KMS-11 (cell line): ENCODE data around the gene RNF112.

Source experiments
- H2AFZ ChIP-seq: fragments of 200-600 bp; sonication (generic); 2 replicates; pipeline ENCODE4 v1.6.1; 2016; ENCODE audit warnings: antibody characterized with exemption, mixed run types, low read depth
- H3K27ac ChIP-seq: fragments of 200-600 bp; sonication (generic); 2 replicates; pipeline ENCODE4 v1.6.1; 2016; ENCODE audit warnings: mild to moderate bottlenecking, mixed run types
- H3K27me3 ChIP-seq: fragments of 200-600 bp; sonication (generic); 2 replicates; pipeline ENCODE4 v1.6.1; 2017; ENCODE audit warnings: mild to moderate bottlenecking, low read depth, mixed run types, moderate library complexity; ENCODE audit not compliant: insufficient read depth
- H3K36me3 ChIP-seq: fragments of 200-600 bp; sonication (generic); 2 replicates; pipeline ENCODE4 v1.6.1; 2017; ENCODE audit warnings: mild to moderate bottlenecking, mixed run types; ENCODE audit not compliant: insufficient read depth
- H3K4me1 ChIP-seq: fragments of 200-600 bp; sonication (generic); 2 replicates; pipeline ENCODE4 v1.6.1; 2016; ENCODE audit warnings: mild to moderate bottlenecking, low read depth, mixed run types; ENCODE audit not compliant: poor library complexity, severe bottlenecking
- H3K4me2 ChIP-seq: fragments of 200-600 bp; sonication (generic); 2 replicates; pipeline ENCODE4 v1.7.0; 2016; ENCODE audit warnings: mild to moderate bottlenecking, mixed run types
- H3K4me3 ChIP-seq: fragments of 200-600 bp; sonication (generic); IDR thresholded peaks from 2 replicates; pipeline ENCODE4 v1.6.1; 2017; ENCODE audit warnings: low read depth, low read length, mixed read lengths; ENCODE audit not compliant: insufficient read depth
- H3K79me2 ChIP-seq: fragments of 200-600 bp; sonication (generic); 2 replicates; pipeline ENCODE4 v1.6.1; 2016; ENCODE audit warnings: low read depth, mixed run types; ENCODE audit not compliant: insufficient read depth
- H3K9ac ChIP-seq: fragments of 200-600 bp; sonication (generic); 2 replicates; pipeline ENCODE4 v1.6.1; 2016; ENCODE audit warnings: mild to moderate bottlenecking, mixed run types
- H4K20me1 ChIP-seq: fragments of 200-600 bp; sonication (generic); 2 replicates; pipeline ENCODE4 v1.6.1; 2016; ENCODE audit warnings: mild to moderate bottlenecking, mixed run types; ENCODE audit not compliant: insufficient read depth
- TF ChIP-seq, protein P1 (sequence below): fragments of 200-600 bp; sonication (generic); conservative IDR thresholded peaks from 2 replicates; pipeline ENCODE4 v1.6.1; 2017; ENCODE audit warnings: low read depth, mild to moderate bottlenecking, antibody characterized with exemption, low read length, moderate library complexity, mixed read lengths

The RNF112 gene

DNA sequence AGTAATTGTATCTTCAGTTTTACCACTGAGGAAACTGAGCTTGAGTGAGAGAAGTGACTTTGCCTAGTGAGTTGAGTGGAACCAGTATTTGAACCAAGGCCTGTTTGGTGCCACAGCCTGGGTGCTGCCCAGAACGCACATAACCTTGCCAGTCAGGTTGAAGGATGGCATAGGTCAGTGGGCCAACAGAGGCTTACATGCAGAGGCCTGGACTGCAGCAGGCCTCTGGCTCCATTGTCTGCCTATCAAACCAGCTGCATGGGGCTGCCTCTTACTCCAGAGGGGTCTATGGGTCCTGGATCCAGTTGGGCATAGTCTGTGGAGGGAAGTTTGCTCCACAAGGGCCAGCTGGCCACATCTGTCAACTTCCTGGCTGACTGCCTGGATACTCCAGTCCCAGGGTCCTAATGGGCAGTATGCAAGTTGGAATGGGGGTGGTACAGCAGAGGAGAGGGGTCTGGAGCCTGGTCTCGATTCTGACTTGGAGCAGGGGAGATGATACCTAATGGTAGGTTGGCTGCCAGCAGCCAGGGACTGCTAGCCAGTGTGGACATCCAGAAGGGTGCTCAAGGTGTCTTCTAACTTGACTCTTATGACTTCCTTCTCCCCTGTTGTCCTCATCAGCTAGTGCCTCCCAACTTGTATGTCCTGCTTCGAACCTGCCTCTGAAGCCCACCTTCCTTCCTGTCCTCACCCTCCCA is 11.1 kb upstream of the RNF112 start:
- TF ChIP-seq, protein P1, sequence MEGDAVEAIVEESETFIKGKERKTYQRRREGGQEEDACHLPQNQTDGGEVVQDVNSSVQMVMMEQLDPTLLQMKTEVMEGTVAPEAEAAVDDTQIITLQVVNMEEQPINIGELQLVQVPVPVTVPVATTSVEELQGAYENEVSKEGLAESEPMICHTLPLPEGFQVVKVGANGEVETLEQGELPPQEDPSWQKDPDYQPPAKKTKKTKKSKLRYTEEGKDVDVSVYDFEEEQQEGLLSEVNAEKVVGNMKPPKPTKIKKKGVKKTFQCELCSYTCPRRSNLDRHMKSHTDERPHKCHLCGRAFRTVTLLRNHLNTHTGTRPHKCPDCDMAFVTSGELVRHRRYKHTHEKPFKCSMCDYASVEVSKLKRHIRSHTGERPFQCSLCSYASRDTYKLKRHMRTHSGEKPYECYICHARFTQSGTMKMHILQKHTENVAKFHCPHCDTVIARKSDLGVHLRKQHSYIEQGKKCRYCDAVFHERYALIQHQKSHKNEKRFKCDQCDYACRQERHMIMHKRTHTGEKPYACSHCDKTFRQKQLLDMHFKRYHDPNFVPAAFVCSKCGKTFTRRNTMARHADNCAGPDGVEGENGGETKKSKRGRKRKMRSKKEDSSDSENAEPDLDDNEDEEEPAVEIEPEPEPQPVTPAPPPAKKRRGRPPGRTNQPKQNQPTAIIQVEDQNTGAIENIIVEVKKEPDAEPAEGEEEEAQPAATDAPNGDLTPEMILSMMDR = no peak
- H3K4me1 ChIP-seq = no peaks in the 10 kb centered on the region
- H3K9ac ChIP-seq = no peak overlapping the region
- no peak overlapping the region for H3K27ac ChIP-seq
- H4K20me1 ChIP-seq = no peaks in the 10 kb centered on the region
- H3K4me2 ChIP-seq = no peak overlapping the region
- no peaks in the 10 kb centered on the region for H3K79me2 ChIP-seq
- no peaks in the 10 kb centered on the region for H3K36me3 ChIP-seq
- H3K4me3 ChIP-seq = no peak overlapping the region
- H2AFZ ChIP-seq = no peak overlapping the region
- no peaks in the 10 kb centered on the region for H3K27me3 ChIP-seq

DNA sequence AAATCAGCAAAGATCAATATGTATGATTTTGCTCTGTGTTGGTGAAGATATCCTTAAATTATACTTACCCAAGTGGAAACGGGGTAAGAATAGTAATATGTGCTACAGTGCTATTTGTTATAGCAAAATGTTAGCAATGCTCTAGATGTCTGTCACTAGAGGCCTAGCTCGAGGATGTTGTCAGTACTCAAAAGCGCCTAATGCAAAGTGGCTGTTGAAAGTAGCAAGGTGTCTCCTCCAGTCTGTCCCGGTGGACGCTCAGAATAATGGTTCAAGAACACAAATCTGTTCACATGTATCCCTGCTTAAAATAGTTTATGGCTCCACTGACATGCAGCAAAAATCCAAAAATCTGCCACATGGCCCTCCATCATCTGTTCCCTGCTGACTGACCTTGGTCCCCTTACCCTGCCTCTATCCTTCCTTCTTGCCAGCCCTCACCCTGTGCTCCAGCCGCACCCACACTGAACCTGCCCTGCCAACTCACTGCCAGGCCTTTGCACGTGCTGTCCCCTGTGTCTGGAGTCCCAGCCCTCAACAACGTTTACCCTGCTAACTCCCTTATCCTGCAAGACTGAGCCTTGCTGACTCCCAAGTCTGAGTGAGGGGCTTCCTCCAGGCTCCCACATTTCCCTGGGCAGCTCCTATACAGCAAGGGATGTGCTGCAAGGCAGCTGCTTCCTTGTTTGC is 9.6 kb upstream of the RNF112 start:
- H3K4me1 ChIP-seq = no peaks in the 10 kb centered on the region
- no peaks in the 10 kb centered on the region for H3K27me3 ChIP-seq
- no peaks in the 10 kb centered on the region for H4K20me1 ChIP-seq
- no peak overlapping the region for H3K4me2 ChIP-seq
- no peak overlapping the region for H3K9ac ChIP-seq
- H3K4me3 ChIP-seq = no peak overlapping the region
- no peak overlapping the region for H3K27ac ChIP-seq
- no peaks in the 10 kb centered on the region for H3K36me3 ChIP-seq
- H3K79me2 ChIP-seq = no peaks in the 10 kb centered on the region
- TF ChIP-seq, protein P1 = no peak
- no peak overlapping the region for H2AFZ ChIP-seq

DNA sequence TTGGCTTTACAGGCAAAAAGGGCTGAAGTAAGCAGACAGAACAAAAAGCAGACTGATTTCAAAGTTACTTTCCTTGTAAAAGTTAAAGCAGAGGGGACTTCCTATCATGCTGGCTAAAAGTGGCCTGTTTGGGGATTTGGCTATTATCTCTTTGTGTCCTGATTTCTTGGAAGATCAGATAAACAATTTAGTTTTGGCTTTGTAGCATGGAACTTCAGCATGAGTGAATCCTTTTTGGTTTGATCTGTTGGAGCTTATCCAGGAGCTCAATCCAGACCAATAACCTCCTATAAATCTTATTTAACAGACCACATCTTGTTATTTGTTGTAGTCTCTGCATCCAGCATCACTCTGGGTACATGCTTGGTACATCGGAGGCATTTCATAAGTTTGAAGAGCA is 8.9 kb upstream of the RNF112 start:
- Histone ChIP-seq H3K4me2 (no peak overlapping the region), H3K4me3 (no peak overlapping the region), H2AFZ (no peak overlapping the region), H3K36me3 (no peaks in the 10 kb centered on the region), H3K27ac (no peak overlapping the region), H3K4me1 (no peaks in the 10 kb centered on the region), H4K20me1 (no peaks in the 10 kb centered on the region), H3K27me3 (no peaks in the 10 kb centered on the region), H3K9ac (no peak overlapping the region), H3K79me2 (no peaks in the 10 kb centered on the region)
- TF ChIP-seq, protein P1 = no peak

DNA sequence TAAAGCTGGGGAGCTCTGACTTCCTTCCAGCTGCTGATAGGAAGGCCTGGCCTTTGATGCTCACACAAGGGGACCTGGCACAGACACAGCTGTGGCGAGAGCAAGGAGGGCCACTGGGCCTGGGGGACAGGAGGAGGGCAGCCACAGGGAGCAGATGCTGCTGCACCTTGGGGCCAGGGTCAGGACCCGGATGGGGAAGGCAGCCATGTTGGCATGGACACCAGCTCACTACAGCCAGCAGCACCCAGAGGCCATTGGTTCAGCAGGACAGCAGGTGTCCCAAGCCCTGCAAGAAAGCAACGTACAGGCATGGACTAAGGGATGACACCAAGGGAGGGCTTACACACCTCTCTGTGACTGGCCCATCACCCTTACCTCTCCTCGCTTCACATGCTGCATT is 8.0 kb upstream of the RNF112 start:
- Histone ChIP-seq H3K4me1 (no peaks in the 10 kb centered on the region), H3K4me3 (no peak overlapping the region), H3K4me2 (no peak overlapping the region), H3K27me3 (no peaks in the 10 kb centered on the region), H3K79me2 (no peaks in the 10 kb centered on the region), H3K27ac (no peak overlapping the region), H2AFZ (no peak overlapping the region), H3K36me3 (no peaks in the 10 kb centered on the region), H3K9ac (no peak overlapping the region), H4K20me1 (no peaks in the 10 kb centered on the region)
- TF ChIP-seq, protein P1 = no peak
